HTERT RPE-1 (cell line): ENCODE measurements around the gene PTBP2.
"Not testable (repeated sequence)": the region's sequence is repeated elsewhere in the genome, so short reads cannot be mapped to it uniquely, and the experiment has no call there.

Experiments used
- in situ Hi-C: fragments of 300-500 bp; cut with MboI; formaldehyde crosslinking; loops from 4 replicates; pipeline ENCODE4 v1.14.3; 2020; ENCODE audit warnings: low sequenced_read_pairs

PTBP2 gene

DNA sequence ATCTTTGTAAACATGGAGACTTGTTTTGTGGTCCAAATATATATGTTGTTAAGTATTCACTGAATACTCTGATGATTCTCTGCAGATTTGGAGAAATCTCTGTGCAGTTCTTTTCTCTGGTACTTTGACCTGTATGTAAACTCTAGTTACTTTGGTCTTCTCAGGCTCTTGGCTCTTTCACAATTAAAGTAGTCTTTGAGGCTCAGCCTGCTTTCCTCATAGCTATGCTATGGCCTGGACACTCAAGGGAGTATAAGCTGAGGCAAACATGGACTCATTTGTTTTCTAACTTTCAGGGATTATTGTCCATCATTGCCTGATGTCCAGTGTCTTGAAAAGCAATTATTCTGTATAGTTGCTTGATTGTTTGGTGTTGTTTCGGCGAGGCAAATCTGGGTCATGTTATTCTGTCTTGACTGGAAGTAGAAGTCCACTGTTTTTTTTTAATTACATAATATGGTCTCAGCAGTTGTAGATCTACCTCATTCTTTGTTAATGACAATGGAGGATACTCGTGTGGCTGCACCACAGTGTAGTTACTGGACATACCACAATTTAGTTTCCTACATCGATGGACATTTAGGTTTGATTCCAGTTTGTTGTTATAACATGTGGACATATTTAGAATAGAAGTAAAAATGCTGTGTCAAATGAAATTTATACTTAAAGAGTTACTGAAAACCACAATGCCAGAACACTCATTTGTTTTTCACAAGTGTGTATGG is 9.2 kb downstream of the PTBP2 start:
- in situ Hi-C loops = no loop called here

DNA sequence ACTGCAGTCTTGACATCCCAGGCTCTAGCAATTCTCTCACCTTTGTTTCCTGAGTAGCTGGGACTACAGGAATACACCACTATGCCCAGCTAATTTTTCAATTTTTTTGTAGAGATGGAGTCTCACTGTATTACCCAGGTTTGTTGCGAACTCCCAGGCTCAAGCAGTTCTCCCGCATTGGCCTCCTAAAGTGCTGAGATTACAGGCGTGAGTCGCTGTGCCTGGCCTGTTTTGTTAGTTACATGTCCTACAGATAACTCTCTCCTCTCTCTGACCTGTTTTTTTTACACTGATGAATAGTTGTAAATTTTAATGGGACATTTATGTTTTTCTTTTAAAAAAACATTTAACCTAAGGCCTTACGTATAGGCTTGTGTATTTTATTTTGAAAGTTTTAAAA is 19.8 kb downstream of the PTBP2 start:
- in situ Hi-C loops = no loop called here

DNA sequence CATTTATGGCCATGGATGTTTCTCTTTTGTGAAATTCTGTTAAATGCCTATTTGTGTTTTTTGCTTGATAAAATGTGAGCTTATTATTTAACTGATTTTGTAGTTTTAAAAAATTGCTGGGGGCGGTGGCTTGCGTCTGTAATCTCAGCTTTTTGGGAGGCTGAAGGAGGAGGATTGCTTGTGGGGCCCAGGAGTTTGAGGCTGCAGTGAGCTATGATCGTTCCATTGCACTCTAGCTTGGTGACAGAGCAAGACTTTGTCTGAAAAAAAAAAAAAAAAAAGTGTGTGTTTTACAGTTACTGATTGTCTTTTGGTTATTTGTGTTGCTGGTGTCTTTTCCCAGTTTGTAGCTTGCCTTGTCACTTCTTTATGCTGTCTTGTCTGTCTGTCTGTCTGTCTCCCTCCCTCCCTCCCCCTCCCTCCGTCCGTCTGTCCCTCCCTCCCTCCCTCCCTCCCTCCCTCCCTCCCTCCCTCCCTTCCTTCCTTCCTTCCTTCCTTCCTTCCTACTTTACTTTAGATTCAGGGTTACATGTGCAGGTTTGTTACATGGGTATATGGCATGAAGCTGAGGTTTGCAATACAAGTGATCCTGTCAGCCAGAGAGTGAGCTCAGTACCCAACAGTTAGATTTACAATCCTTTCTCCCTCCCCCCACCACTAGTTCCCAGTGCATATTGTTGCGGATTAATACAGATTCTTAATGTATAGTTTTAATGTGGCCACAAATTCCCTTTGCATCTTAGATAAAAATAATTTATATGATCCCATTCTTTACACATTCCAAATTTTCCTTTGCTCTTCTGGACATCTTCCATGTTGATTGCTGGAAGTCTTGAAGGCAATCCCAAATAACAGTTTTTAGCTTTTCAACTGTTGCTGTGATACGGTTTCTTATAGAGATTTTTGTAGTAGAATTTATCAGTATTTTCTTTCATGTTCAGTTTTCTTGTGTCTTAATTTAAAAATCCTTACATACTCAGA is 25.1 kb downstream of the PTBP2 start:
- in situ Hi-C loops = no loop called here

DNA sequence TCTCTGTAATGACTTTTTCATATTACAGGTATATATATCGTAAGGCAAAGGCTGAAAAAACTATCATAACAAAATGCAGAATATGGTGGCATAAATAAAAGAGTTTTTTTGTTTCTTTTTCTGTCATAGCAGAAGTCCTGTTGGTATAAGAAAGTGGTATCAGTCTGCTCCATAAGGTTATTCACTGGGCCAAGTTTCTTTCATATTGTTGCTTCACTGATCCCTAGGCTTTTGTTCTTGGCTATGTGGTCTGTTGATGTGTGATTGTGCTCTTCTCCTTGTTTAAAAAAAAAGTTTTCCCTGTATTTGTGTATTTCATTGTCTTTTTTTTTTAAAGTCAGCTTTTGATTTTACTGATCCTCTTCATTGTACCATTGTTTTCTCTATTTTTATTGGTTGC is 26.0 kb downstream of the PTBP2 start:
- in situ Hi-C loops = no loop called here

DNA sequence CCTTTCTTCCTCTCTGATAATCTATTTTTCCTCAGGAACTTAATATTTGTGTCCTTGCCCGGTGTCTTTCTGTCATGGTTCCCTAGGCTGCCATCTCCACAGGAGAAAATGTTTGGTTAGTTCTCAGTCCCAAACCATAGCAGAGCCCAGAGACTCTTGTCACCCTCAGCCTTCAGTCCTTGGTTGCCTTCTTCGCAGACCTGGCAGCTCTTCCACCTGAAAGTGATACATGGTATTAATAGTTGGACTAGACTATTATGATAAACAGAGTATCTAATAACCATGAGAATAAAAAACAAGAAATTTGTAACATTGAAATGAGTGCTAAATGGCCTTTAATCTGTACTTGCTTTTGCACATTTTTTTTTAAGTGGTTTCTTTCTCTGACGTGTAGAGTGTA is 26.5 kb downstream of the PTBP2 start:
- in situ Hi-C loops = no loop called here

DNA sequence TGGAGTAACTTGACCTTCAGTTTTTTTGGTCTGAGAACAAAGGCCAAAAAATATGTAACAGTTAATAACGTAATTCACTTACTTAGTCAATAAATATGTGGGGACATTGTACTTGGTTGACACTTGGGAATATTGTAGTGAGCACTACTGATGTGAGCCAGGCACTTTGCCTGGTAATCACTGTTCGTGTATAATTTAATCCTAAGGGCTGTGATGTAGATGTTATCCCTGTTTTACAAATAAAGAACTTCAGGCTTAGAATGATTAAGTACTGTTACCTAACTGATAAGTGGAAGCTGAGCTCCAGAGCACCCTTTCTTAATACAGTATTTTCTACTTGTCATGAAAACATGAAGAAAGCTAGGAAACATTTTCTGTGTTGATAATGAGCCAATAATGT is 28.0 kb downstream of the PTBP2 start:
- in situ Hi-C loops = no loop called here

DNA sequence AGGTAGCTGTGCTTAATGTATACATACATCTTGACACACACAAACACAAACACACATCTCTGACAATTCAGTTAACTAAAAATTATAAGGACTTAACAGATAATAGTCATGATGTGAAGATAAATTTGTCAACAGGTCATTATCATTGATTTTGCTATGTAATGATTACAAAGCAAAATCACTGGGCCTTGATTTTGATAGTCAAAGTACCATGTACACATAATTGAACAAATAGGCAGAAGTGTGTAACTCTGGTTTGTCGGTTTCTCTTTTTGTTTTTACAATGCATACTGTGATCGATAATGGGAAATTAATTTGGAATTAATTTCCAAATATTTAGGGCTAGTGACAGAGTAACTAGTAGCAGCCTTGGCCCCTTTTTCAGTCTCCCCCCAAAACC is 30.8 kb downstream of the PTBP2 start:
- in situ Hi-C loops = no loop called here

DNA sequence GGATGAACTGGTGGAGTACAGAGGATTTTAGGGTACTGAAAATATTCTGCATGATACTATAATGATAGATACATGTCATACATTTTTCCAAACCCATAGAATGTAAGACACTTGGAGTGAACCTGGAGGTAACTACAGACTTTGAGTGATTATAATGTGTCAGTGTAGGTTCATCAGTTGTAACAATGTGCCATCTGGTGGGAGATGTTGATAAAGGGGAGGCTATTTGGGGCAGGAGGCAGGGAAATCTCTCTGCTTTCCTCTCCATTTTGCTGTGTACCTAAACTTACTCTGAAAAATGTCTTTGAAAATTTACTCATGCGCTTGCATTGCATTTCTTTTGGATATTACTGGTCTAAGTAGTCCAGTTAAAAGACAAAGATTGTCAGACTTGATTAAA is 35.2 kb downstream of the PTBP2 start:
- in situ Hi-C loops = no loop called here

DNA sequence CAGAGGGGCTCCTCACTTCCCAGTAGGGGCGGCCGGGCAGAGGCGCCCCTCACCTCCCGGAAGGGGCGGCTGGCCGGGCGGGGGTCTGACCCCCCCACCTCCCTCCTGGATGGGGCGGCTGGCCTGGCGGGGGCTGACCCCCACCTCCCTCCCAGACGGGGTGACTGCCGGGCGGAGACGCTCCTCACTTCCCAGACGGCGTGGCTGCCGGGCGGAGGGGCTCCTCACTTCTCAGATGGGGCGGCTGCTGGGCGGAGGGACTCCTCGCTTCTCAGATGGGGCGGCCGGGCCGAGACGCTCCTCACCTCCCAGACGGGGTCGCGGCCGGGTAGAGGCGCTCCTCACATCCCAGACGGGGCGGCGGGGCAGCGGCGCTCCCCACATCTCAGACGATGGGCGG is 41.0 kb downstream of the PTBP2 start:
- in situ Hi-C loops = not testable (repeated sequence)

DNA sequence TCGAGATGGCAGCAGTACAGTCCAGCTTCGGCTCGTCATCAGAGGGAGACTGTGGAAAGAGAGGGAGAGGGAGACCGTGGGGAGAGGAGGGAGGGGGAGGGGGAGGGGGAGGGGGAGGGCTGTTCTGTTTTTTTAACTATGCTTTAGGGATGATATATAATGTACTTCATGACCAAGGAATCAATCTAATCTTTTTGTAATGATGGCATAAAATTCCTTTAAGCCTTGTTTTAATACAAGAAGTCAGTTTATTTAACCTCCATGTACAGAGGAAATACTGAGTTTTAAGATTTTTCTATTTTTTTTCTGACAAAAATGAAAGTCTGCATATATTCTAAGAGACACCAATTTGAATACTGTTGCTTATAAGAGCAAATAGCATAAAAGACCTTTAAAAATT is 41.9 kb downstream of the PTBP2 start:
- in situ Hi-C loops = no loop called here

DNA sequence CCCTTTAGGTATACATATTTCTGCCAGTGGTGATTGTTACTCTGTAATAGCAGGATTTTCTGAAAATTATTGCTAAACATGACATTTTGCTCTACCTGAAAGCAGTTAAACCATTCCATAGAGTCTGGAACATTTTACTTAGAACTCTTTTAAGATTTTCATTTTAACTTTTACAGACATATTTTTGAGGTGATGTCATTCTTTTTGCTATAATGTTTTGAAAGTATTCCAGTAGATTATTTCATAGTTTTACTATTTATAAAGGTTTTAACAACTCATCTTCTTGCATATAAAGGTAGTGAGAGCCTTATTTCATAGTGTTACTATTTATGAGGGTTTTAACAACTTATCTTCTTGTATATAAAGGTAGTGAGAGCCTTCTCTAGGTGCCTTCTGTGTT is 42.9 kb downstream of the PTBP2 start:
- in situ Hi-C loops = no loop called here

DNA sequence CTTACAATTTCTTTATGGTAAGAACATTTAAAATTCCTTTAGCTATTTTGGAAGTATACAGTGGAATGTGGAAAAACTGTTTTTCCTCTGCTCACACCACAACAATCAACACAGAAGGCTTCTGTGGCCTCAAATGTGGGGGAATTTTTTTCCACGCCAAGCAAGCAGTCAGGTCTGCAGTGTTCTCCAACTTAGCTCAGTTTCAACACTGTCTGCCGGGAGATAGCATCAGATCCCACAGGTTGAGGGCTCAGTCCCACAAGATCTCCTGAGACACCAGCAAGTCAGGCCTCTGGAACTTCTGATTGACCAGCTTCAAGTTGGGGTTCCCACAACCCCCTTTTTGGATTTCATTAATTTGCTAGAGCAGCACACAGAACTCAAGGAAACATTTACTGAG is 50.3 kb downstream of the PTBP2 start:
- in situ Hi-C loops = no loop called here

DNA sequence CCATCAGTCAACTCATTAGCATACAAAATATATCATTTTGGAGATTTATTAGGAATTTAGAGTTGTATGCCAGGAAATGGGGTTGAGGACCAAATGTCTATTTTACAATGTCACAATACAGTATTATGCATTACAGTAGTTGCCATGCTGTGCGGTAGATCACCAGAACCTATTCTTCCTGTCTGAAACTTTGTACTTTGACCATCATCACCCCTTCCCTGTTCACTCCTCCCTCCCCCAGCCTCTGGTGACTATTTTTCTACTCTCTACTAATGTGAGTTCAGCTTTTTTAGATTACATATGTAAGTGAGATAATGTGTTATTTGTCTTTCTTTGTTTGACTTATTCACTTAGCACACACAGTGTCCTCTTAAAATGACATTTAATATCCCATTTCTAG is 50.8 kb downstream of the PTBP2 start:
- in situ Hi-C loops = no loop called here

DNA sequence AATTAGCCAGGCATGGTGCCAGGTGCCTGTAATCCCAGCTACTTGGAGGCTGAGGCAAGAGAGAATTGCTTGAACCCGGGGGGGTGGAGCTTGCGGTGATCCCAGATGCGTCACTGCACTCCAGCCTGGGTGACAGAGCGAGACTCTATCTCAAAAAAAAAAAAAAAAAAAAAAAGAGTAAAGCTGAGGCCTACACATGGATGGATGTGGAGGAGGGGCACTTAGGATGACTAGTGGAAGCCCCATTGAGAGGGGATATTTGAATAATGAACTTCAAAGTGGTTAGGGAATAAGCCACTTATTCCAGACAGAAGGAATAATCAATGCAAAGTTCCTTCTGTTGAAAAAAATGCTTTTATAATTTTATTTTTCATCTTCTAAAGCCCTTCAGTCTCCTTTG is 51.4 kb downstream of the PTBP2 start:
- in situ Hi-C loops = no loop called here

DNA sequence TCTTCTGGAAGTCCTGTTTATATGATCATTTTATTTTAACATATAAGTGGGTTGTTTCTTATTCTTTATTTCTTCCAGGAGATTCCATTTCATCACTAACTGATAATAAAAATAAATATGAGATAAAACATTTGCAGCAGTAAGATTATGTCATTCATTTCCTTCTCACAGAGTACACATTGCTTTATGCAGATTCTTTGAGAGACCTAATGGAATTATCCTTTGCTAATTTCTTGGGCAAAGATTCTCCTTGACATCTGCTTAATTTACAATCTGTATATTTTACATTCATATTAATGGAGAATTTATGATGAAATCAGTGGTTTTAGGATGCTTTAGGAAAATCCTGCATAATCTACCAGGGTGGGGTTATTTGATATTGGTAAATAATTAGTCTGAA is 60.6 kb downstream of the PTBP2 start:
- in situ Hi-C loops = no loop called here

DNA sequence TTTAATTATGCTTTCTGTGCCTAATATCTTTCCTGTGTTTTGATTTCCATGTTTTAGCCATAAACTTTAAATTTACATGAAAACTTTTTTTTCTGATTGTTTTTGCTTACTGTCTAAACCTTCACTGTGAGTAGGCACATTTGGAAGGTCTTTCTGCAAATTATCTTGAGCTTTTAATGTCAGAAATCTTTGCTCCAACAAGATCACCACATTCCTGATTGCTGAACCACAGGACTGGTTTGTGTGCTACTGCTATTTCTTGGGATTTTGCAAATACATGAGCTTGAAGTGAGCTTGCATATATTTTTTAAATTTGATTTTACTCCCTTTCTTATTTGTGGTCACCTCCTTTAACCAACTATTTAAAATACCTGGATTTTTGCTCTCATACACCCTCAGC is 61.3 kb downstream of the PTBP2 start:
- in situ Hi-C loops = no loop called here

DNA sequence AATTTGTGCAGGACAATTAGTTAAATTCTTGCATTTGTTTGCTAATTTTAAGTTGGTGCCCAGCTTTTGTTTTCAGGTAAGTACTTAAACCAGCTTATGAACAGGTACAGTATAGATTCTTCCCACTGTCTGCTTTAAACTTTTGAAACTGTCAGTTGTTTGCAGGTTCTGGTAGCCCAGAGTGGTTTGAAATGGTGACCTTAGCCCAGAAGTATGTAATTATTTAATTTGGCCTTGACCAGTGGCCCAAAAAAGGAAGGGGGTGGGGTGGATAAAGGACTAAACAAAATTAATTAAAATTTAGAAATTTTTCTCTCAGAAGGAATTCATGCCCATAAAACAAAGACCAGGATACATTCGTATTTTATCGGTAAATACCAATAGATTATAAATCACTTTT is 69.0 kb downstream of the PTBP2 start:
- in situ Hi-C loops = no loop called here

DNA sequence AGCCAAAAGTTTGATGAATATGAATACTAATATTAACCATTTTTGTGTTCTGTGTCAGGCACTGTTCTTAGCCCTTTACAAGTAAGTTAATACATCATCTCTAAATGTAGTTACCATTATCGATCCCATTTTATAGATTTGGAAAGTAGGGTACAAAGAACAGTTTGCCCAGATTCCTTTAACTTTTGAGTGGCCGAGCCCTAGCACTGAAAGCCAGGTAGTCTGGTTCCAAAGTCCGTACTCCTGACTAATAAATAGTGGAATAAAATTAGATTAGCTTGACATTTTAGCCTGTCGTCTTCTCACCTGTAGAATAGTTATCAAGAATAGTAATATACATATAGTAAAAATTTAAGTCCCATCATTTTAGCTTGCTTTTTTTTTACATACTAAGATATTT is 70.6 kb downstream of the PTBP2 start:
- in situ Hi-C loops = no loop called here

DNA sequence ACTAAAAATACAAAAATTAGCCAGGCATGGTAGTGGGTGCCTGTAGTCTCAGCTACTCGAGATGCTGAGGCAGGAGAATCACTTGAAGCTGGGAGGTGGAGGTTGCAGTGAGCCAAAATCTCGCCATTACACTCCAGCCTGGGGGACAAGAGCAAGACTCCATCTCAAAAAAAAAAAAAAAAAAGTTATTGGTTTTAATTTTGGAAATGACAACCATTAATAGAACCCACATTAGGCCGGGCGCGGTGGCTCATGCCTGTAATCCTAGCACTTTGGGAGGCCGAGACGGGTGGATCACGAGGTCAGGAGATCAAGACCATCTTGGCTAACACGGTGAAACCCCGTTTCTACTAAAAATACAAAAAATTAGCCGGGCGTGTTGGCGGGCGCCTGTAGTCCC is 80.1 kb downstream of the PTBP2 start:
- in situ Hi-C loops = not testable (repeated sequence)

DNA sequence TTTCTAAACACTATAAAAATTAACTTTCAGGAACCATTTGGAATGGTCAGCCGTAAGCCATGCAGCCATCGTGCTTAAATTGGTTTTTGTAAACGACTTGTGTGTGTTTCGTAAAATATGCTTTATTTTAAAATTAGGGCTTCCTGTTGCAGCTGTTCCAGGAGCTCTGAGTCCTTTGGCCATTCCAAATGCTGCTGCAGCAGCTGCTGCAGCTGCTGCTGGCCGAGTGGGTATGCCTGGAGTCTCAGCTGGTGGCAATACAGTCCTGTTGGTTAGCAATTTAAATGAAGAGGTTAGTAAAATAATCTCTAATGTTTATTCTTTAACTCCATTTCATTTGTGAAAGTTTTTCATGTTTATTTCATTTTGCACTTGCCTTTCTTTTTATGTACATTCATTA is 83.1 kb downstream of the PTBP2 start:
- in situ Hi-C loops = no loop called here

DNA sequence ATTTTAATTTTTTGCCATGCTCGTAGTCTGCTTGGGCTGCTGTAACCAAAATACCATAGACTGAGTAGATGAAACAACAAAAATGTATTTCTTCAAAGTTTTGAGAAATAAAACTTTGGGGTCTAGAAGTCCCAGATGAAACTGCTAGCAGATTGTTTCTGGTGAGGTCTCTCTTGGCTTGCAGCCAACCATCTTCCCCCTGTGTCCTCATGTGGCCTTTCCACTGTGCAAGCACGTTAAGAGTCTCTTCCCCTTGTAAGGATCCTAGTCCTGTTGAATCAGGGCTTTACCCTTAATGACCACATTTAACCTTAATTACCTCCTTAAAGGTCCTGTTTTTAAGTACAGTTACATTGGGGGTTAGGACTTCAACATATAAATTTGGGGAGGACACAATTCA is 86.6 kb downstream of the PTBP2 start:
- in situ Hi-C loops = no loop called here

DNA sequence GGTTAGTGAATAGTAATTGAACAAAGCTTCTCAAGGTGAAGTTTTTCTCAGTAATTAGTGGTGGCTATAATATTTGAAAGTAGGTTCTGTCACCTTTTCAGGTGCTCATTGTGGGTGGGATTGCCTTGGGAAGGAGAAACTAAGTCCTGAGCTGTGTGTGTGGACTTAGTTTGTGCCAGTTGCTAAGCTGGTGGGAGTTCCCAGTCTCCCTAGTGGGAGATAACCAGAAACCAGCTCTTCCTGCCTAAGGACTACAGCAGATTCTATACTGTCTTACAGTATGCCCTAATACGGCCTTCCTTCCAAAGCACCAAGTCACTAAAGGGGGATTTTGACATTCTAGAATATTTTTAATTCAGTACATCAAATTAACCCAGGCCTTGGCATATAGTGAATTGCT is 94.3 kb downstream of the PTBP2 start:
- in situ Hi-C loops = no loop called here
